B cell (primary cell): ENCODE data around the gene ARHGAP18.

Source experiments
- CTCF ChIP-seq: fragments of 200-600 bp; IDR thresholded peaks from one replicate; pipeline ENCODE4 v1.8.0; 2022; ENCODE audit warnings: antibody characterized with exemption, mild to moderate bottlenecking
- EZH2 ChIP-seq: IDR thresholded peaks from 2 replicates; pipeline ENCODE4 v1.6.1; 2012; ENCODE audit warnings: borderline replicate concordance, low read depth, mild to moderate bottlenecking, moderate library complexity, low read length; ENCODE audit not compliant: insufficient read depth, poor library complexity, severe bottlenecking

- TF ChIP-seq CTCF = no peak
- TF ChIP-seq EZH2 = no peak
These were observed 31.5 kb downstream of the ARHGAP18 start for GRCh38 chr6:129678463-129678862.
